AG08395 (cell line): Measurements from ENCODE around the gene SAMD4A.
A peak's percentile ranks its signal among the peaks of the same experiment; 100 is the strongest.
"Not testable (repeated sequence)": the region's sequence is repeated elsewhere in the genome, so short reads cannot be mapped to it uniquely, and the experiment has no call there.

Experiments
- DNase-seq: peaks from one replicate; pipeline ENCODE4 v3.0.0; 2012; ENCODE audit warnings: mixed read lengths, low spot score

The SAMD4A gene

GRCh38 chr14:54597795-54598443, 31.0 kb downstream of the SAMD4A start:
- peak; percentile 23 for DNase-seq

DNA sequence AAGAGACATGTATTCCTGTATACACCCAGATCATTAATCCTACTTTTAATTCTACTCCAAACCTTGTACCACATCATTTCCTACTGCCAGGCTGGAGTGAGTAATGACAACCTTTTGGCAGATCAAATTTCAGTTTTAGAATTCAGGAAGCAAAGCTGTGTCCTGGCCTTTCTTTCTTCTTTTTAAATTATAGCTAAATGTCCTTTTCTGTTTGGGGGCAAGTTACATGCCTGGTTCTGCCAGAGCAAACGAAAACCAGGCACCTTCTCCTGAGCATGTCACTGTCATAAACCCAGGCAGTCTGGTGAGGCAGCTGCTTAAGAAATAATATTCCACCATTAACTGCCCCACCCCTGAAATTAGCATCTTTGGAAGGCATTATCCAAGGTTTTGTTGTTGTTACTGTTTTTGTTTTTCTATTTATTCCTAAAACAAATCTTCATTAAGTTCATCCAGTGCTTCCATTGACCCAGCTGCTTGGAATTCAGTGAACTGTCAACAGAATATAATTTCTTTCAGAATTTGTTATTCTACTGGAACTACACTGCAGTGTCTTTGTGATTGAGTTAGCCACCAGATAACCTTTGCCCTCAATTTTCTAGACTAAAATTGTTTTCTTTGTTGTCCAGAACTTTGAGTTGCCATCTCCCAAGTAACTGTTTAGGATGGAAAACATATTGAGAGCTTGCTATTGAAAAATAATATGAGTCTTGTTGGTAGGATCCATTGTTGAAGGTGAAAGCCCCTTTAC, 33.2 kb downstream of the SAMD4A start:
- DNase-seq = no peak

DNA sequence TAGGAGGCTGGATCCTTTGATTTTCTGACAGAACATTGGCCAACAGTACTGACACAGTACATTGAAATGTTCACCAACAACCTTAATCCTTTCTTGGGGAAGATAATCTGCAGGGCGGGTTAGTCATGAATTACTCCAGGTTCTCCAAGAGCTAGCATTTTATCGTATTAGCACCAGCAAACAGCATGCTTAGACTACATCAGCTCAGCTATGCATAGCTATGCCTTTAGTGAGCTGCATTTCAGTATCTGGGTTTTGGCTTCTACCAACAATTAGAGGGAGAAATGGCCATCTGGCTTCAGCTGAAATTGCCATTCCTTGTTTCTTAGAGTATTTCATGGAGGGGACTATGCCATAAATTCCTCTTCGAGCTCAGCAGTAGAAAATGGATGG, 33.8 kb downstream of the SAMD4A start:
- peak; percentile 63 for DNase-seq

GRCh38 chr14:54603362-54603761, 36.4 kb downstream of the SAMD4A start:
- peak; percentile 47 for DNase-seq

- DNase-seq = peak; percentile 62
Measured at GRCh38 chr14:54606178-54606577, 39.2 kb downstream of the SAMD4A start.

- DNase-seq = peak; percentile 85
Measured at GRCh38 chr14:54606631-54607133, 39.8 kb downstream of the SAMD4A start.

DNA sequence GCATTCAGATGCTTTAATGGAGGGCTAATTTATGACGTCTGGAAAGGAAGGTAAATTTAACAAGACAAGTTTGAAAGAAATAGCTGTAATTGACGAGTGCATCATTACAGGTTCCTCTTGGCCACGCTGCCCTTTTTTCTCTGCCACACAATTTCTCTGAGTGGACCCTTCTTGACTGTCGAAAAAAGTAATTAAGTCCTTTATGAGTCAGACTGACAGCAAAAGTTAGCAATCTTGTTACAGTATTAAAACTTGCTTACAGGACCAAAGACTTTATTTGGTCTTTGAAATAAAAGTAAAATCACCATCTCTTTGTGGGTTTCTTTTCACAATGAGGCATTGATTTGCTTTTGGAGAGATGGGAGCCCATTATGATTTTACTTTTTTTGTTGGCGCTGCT, 42.6 kb downstream of the SAMD4A start:
- DNase-seq = no peak

- DNase-seq = peak; percentile 64
Measured at GRCh38 chr14:54610051-54610977, 43.4 kb downstream of the SAMD4A start.

- no peak for DNase-seq
Measured at GRCh38 chr14:54614296-54614695, 47.4 kb downstream of the SAMD4A start.

- DNase-seq = peak; percentile 48
Measured at GRCh38 chr14:54617467-54617866, 50.5 kb downstream of the SAMD4A start.

DNA sequence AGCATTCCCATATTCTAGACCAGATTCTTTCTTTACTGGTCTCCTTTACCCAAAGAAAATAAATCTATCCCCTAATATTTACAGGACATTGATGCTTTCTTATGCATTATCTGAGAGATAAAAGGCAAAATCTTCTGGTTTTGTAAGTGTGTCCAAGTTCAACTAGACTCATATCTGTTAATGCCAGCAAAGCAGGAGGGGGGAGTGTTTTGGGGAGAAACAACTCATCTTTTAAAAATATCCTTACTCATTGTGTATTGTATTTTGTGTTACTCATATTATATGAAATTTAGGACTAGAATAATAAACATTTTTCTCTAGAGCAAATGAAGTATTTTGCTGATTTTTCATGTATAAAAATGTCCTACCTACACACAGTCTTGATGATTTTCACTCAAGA, 54.8 kb downstream of the SAMD4A start:
- DNase-seq = no peak

- DNase-seq = no peak
Measured at GRCh38 chr14:54622192-54622958, 55.4 kb downstream of the SAMD4A start.

DNA sequence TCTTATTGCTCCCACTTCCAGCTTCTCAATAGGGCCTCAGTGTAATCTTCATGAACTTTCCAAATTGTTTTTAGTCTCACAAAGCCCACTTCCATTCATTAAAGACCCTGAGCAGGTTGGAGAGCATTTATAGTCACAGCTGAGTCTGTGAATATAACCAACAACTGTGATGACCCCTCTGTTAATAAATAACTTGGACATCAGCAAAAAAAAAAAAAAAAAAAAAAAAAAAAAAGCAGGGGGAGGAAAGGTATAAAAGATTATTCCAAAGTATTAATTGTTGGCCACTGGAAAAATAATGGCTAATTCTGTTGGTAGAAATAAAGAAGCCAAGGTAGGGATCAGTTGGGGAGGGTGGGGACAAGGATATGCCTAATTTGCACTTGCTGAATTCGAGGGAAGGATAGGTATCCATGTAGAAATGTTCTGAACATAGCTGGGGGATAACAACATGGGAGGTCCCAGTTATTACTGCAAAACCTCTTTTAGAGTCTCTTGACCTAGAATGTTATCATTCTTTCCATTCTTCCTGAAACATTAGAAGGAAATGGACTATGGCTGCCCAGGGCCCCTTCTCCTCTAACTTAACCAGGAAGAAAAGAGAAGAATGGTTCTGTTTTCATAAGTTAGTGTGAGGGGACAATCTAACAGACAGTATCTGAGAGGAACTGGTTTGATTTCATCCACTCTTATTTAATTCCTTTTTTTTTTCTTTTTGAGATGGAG, 56.5 kb downstream of the SAMD4A start:
- DNase-seq = no peak

- DNase-seq = not testable (repeated sequence)
Measured at GRCh38 chr14:54624005-54624358, 57.1 kb downstream of the SAMD4A start.

- no peak for DNase-seq
Measured at GRCh38 chr14:54625112-54625511, 58.2 kb downstream of the SAMD4A start.

DNA sequence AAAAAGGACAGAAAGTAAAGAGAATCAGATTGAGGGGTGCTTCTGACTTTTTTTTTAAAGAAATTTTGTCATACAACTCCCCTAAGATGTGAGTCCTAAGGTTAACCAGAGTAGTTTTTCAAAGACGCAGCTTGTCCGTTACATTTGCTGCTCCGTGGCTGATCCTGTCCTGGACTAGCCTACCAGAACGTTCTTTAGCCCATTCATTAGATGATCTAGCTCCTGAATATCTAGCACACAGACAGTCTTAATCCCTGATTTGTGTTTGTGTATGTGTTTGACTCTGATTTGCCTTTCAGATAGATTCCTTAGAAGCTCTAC, 60.3 kb downstream of the SAMD4A start:
- no peak for DNase-seq

GRCh38 chr14:54627540-54628363, 60.8 kb downstream of the SAMD4A start:
- DNase-seq = peak; percentile 80

- no peak for DNase-seq
Measured at GRCh38 chr14:54629183-54629582, 62.3 kb downstream of the SAMD4A start.

DNA sequence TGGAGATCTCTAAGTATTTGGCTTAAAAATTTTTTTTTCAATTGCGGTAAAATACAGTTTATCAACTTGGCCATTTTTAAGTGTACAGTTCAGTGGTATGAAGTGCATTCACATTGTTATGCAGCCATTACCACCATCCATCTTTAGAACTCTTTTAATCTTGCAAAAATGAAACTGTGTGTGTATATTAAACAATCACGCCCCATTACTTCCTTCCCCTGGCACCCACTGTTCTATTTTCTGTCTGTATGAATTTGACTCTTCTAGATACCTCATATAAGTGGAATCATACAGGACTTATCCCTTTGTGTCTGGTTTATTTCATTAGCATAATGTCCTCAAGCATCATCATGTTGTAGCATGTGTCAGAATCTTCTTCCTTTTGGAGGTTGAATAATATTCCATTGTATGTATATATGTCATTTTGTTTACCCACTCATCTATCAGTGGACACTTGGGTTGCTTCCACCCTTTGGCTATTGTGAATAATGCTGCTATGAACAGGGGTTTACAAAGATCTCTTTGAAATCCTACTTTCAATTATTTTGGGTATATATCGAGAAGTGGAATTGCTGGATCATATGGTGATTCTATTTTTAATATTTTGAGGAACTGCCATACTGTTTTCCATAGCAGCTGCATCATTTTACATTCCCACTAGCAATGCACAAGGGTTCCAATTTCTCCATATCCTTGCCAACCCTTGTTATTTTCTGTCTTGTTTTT, 62.9 kb downstream of the SAMD4A start:
- DNase-seq = no peak

- no peak for DNase-seq
Measured at GRCh38 chr14:54631016-54631415, 64.1 kb downstream of the SAMD4A start.
